Right lobe of liver (tissue), 4 donors: Measurements from ENCODE around the gene LONP2.

Source experiments
- CTCF ChIP-seq, 4 donors: fragments of 200-600 bp in 3 of 4; fragments of 450-650 bp in 1 of 4; IDR thresholded peaks; one replicate each; pipeline versions ENCODE4 v1.5.1 to v1.8.0; 2016 to 2022; ENCODE audit warnings: antibody characterized with exemption in 4 of 4, mild to moderate bottlenecking in 2 of 4
- POLR2A ChIP-seq: fragments of 450-650 bp; IDR thresholded peaks from one replicate; pipeline ENCODE4 v1.6.1; 2017; ENCODE audit warnings: antibody characterized with exemption, mild to moderate bottlenecking
- donor health status: DM: no; HTN: no; CAD: no.
- donor health status: DM: no; HTN: no; CAD: no.
- donor health status: DM: no; HTN: yes; CAD: no.

- TF ChIP-seq CTCF (IDR thresholded peaks at IDR 0.05): no peak
- TF ChIP-seq POLR2A: no peak
Measured at GRCh38 chr16:48201515-48202201, 42.4 kb upstream of the LONP2 start.
